CD4-positive, alpha-beta T cell treated with Interferon gamma for 1 hour (primary cell): ENCODE data around the gene RPA1.
"Not testable (repeated sequence)": the region's sequence is repeated elsewhere in the genome, so short reads cannot be mapped to it uniquely, and the experiment has no call there.

Experiments used
- DNase-seq: peaks from one replicate; pipeline ENCODE4 v3.0.0-alpha.2; 2020

RPA1 gene

GRCh38 chr17:1829592-1830257 lies at the start of gene RPA1, which contains the start of gene SMYD4:
Gene RPA1, plus strand, starts transcription at chr17:1830005. Its CDS starts 89 bp downstream, at chr17:1830094.
Gene SMYD4, minus strand, starts transcription at chr17:1829902. Its CDS starts 1,908 bp downstream, at chr17:1827994.
- peak; percentile 81 for DNase-seq

- no peak for DNase-seq
Measured at GRCh38 chr17:1782171-1782567, 47.6 kb upstream of the RPA1 start.

- no peak for DNase-seq
Measured at GRCh38 chr17:1783271-1783670, 46.5 kb upstream of the RPA1 start.

- peak; percentile 76 for DNase-seq
Measured at GRCh38 chr17:1783834-1784611, 45.8 kb upstream of the RPA1 start.

- DNase-seq: no peak
Measured at GRCh38 chr17:1785930-1786329, 43.9 kb upstream of the RPA1 start.

GRCh38 chr17:1786708-1787107 lies 43.1 kb upstream of the RPA1 start:
- DNase-seq: no peak

- no peak for DNase-seq
Measured at GRCh38 chr17:1787301-1787902, 42.4 kb upstream of the RPA1 start.

- DNase-seq: no peak
Measured at GRCh38 chr17:1789936-1790335, 39.9 kb upstream of the RPA1 start.

- no peak for DNase-seq
Measured at GRCh38 chr17:1792495-1793446, 37.0 kb upstream of the RPA1 start.

GRCh38 chr17:1793447-1793806 lies 36.4 kb upstream of the RPA1 start:
- no peak for DNase-seq

GRCh38 chr17:1796800-1797199 lies 33.0 kb upstream of the RPA1 start:
- DNase-seq: no peak

- no peak for DNase-seq
Measured at GRCh38 chr17:1797323-1797722, 32.5 kb upstream of the RPA1 start.

- DNase-seq: not testable (repeated sequence)
Measured at GRCh38 chr17:1797846-1798245, 32.0 kb upstream of the RPA1 start.

GRCh38 chr17:1800240-1800639 lies 29.6 kb upstream of the RPA1 start:
- DNase-seq: no peak

GRCh38 chr17:1800712-1801111 lies 29.1 kb upstream of the RPA1 start:
- DNase-seq: no peak

- no peak for DNase-seq
Measured at GRCh38 chr17:1802429-1802828, 27.4 kb upstream of the RPA1 start.

- no peak for DNase-seq
Measured at GRCh38 chr17:1803280-1803679, 26.5 kb upstream of the RPA1 start.

GRCh38 chr17:1807890-1808289 lies 21.9 kb upstream of the RPA1 start:
- no peak for DNase-seq

GRCh38 chr17:1808644-1809043 lies 21.2 kb upstream of the RPA1 start:
- DNase-seq: no peak

- not testable (repeated sequence) for DNase-seq
Measured at GRCh38 chr17:1809815-1810214, 20.0 kb upstream of the RPA1 start.

GRCh38 chr17:1810450-1811103 lies 19.2 kb upstream of the RPA1 start:
- DNase-seq: no peak

- no peak for DNase-seq
Measured at GRCh38 chr17:1813088-1813487, 16.7 kb upstream of the RPA1 start.
